LNCAP (cell line): Measurements from ENCODE around the gene BBX.

Experiments
- TF ChIP-seq, protein P1 (sequence below): fragments of 450-650 bp; IDR thresholded peaks from 2 replicates; pipeline ENCODE4 v1.5.1; 2017; ENCODE audit warnings: mild to moderate bottlenecking

The BBX gene

GRCh38 chr3:107662124-107662507, 139.4 kb downstream of the BBX start:
- TF ChIP-seq, protein P1, sequence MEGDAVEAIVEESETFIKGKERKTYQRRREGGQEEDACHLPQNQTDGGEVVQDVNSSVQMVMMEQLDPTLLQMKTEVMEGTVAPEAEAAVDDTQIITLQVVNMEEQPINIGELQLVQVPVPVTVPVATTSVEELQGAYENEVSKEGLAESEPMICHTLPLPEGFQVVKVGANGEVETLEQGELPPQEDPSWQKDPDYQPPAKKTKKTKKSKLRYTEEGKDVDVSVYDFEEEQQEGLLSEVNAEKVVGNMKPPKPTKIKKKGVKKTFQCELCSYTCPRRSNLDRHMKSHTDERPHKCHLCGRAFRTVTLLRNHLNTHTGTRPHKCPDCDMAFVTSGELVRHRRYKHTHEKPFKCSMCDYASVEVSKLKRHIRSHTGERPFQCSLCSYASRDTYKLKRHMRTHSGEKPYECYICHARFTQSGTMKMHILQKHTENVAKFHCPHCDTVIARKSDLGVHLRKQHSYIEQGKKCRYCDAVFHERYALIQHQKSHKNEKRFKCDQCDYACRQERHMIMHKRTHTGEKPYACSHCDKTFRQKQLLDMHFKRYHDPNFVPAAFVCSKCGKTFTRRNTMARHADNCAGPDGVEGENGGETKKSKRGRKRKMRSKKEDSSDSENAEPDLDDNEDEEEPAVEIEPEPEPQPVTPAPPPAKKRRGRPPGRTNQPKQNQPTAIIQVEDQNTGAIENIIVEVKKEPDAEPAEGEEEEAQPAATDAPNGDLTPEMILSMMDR: no peak

DNA sequence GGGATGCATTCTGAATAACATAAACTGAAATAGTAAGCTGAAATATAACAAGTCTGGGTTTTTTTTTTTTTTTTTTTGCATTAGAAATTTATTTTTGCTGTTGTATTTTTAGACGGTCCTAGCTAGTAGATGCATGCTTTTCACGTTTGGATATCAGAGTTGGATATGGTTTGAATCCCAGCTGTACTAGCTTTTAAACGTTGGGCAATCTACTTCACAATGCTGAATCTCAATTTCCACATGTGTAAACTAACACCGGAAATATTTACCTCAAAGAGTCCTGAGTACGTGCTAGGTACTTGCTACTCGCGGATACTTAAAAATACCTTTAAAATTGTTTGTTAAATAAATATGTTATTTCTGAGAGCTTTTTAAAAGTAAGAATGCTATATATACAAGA, 139.8 kb downstream of the BBX start:
- TF ChIP-seq, protein P1: no peak

- TF ChIP-seq, protein P1: no peak
Observed at GRCh38 chr3:107663266-107663665, 140.5 kb downstream of the BBX start.

- TF ChIP-seq, protein P1: no peak
Observed at GRCh38 chr3:107664614-107665013, 141.9 kb downstream of the BBX start.

- TF ChIP-seq, protein P1: no peak
Observed at GRCh38 chr3:107665351-107665750, 142.6 kb downstream of the BBX start.

DNA sequence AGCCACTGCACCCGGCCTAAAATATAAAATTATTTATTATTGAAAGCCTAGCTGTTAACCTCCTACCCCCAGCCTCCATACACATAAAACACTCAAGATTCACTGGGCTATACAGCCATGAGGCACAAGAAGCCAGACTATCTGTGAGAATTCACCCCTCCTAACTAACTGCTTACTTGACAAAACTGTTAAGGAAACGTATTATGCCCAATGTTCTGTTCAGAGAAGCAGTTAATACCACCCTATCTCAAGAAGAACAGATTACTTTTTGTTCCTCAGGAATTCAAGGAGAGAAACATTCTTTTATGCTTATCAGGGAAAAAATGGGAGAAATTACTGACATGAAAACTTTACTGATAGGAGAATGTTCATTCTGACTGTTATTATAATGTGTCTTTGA, 144.1 kb downstream of the BBX start:
- TF ChIP-seq, protein P1: no peak

- TF ChIP-seq, protein P1: no peak
Observed at GRCh38 chr3:107668416-107668815, 145.7 kb downstream of the BBX start.

GRCh38 chr3:107668963-107669362, 146.2 kb downstream of the BBX start:
- TF ChIP-seq, protein P1: no peak
